ENCODE measurements around the gene ARHGAP31. TPM values are rescaled to one million over a fixed set of nuclear protein-coding genes. Genes with fewer than 3 reads are reported as not detected.
"Not testable (repeated sequence)": the region's sequence is repeated elsewhere in the genome, so short reads cannot be mapped to it uniquely, and the experiment has no call there.

The ARHGAP31 gene
- total and polyA plus RNA-seq, 5 donors, result 14.6 to 52.3 (median 45.1) TPM

DNA sequence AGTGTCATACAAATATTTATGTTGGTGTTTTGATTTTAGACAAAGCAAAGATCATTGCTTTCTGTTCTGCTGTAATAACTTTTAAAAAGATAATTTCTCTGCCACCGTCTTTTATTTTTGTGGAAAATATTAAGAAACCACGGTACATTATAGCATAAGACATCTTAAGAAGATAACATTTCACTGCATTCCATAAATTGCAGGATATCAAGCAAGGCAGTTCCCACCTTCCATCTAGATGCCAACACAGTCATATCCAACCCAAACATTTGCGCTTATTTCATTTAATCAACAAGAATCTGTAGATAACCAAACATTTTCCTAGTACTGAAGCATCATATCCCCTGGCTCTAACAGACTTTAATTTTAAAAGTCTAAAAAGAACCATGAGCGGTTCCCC, 25.1 kb downstream of the ARHGAP31 start:
- WGBS, result 85% methylated on average over 4 of the region's 4 CpGs
- ATAC-seq, result no peak

GRCh38 chr3:119320785-119321184, 26.6 kb downstream of the ARHGAP31 start:
- H3K27me3 ChIP-seq (ENCODE audit: control insufficient read depth, insufficient read depth); DNase-seq; intact Hi-C loops (cut with DNase I); ATAC-seq; H3K27ac ChIP-seq (ENCODE audit: low read length); H3K9me3 ChIP-seq (ENCODE audit: control insufficient read depth, low read length); H3K4me3 ChIP-seq (ENCODE audit: low read length); H3K4me1 ChIP-seq (ENCODE audit: control insufficient read depth, insufficient read depth, low read length): not testable (repeated sequence)
- WGBS, result 57% methylated on average over 5 of the region's 5 CpGs

More for the DNA sequence above, 25.1 kb downstream of the ARHGAP31 start:
- H3K27ac ChIP-seq (ENCODE audit: low read length), result no peak overlapping the region
- DNase-seq, result no peak
- intact Hi-C loops (cut with DNase I), result no loop called here
- H3K27me3 ChIP-seq (ENCODE audit: control insufficient read depth, insufficient read depth), result no peaks in the 10 kb centered on the region
- no peaks in the 10 kb centered on the region for H3K9me3 ChIP-seq (ENCODE audit: control insufficient read depth, low read length)
- peaks cover 14% of the 10 kb centered on the region for H3K4me1 ChIP-seq (ENCODE audit: control insufficient read depth, insufficient read depth, low read length)
- H3K4me3 ChIP-seq (ENCODE audit: low read length), result no peak overlapping the region

- 2% methylated on average over 26 of the region's 26 CpGs for whole genome bisulfite sequencing
- intact Hi-C loops (cut with DNase I), result no loop called here
- DNase-seq, result no peak
Measured at GRCh38 chr3:119322021-119322834, 28.0 kb downstream of the ARHGAP31 start.

DNA sequence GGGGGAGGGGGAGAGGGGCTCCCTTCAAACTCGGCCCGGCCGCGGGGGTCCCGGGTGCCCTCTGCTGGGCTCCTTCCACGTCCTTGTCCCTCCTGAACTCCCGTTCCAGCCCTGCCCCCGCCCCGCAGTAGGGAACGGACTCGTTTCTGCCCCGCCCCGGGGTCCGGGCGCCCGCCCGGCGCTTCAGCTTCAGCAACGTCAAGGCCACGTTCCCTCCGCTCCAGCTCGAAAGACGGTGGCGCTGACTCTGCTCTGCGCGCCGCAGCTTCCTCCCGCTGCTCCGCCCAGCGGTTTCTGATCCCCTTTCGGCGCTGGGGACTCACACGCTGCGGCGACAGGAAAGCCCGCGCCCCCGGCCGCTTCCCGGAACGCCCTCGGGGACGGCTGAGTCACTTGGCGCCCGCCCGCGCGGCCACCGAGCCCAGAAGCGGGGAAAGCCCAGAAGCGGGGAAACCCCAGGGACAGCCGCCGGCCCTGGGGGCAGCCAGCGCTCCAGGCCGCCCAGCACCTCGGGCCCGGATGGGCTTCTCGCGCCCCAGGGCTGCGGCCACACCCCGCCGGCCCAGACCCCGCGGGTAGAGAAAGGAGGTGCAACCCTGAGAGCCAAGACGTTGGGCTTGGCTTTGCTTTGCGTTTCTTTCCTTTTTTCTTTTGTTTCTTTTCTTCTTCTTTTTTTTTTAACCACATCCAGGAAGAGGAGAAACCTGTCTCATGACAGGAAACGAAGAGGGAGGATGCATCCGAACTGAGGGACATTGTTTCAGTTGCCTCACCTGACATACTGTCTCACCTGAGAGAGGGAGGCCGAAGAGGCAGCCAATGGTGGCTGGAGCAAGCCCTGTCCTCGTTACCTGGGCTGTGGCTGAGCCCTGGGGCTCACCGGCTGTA, 28.9 kb downstream of the ARHGAP31 start:
- H3K4me3 ChIP-seq (ENCODE audit: low read length), result peak overlapping the region; percentile 71
- H3K9me3 ChIP-seq (ENCODE audit: control insufficient read depth, low read length), result no peaks in the 10 kb centered on the region
- H3K4me1 ChIP-seq (ENCODE audit: control insufficient read depth, insufficient read depth, low read length), result peaks cover 7% of the 10 kb centered on the region
- peak overlapping the region; percentile 48 for H3K27ac ChIP-seq (ENCODE audit: low read length)
- DNase-seq (peak; percentile 93 to 96 (median 95)), ATAC-seq (peak; percentile 95 to 98)
- H3K27me3 ChIP-seq (ENCODE audit: control insufficient read depth, insufficient read depth), result no peaks in the 10 kb centered on the region
- intact Hi-C loops (cut with DNase I), result no loop called here
- 3% methylated on average over 71 of the region's 71 CpGs for WGBS

More at GRCh38 chr3:119322021-119322834, 28.0 kb downstream of the ARHGAP31 start:
- H3K4me1 ChIP-seq (ENCODE audit: control insufficient read depth, insufficient read depth, low read length), result peaks cover 7% of the 10 kb centered on the region
- H3K9me3 ChIP-seq (ENCODE audit: control insufficient read depth, low read length), result no peaks in the 10 kb centered on the region
- H3K4me3 ChIP-seq (ENCODE audit: low read length), result peak overlapping the region; percentile 71
- H3K27ac ChIP-seq (ENCODE audit: low read length), result peak overlapping the region; percentile 48
- H3K27me3 ChIP-seq (ENCODE audit: control insufficient read depth, insufficient read depth), result no peaks in the 10 kb centered on the region
- ATAC-seq, result peak; percentile 65 to 66

GRCh38 chr3:119323723-119324085, 29.5 kb downstream of the ARHGAP31 start:
- peak overlapping the region; percentile 48 for H3K27ac ChIP-seq (ENCODE audit: low read length)
- WGBS, result 60% methylated on average over 8 of the region's 8 CpGs

DNA sequence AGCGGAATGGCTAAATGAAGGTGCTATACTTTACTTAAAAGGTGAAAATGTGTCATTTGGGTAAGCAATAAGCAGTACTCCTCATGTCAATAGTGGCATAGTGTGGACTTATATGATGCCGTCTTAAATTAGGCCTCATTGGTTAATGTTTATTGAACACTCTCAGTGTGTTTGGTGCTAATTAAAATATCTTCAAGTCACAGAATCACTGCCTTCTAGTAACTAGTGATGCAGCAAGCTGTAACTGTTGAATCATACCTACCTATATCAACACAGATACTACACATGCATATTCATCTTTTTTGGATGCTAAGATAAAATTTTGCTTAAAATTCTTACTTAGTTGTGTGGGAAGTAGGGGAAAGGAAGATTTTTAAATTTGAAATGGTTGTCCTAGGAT, 30.7 kb downstream of the ARHGAP31 start:
- Histone ChIP-seq H3K27ac (ENCODE audit: low read length) (no peak overlapping the region), H3K4me1 (ENCODE audit: control insufficient read depth, insufficient read depth, low read length) (peaks cover 7% of the 10 kb centered on the region)

More at GRCh38 chr3:119323723-119324085, 29.5 kb downstream of the ARHGAP31 start:
- Histone ChIP-seq H3K27me3 (ENCODE audit: control insufficient read depth, insufficient read depth) (no peaks in the 10 kb centered on the region), H3K9me3 (ENCODE audit: control insufficient read depth, low read length) (no peaks in the 10 kb centered on the region), H3K4me3 (ENCODE audit: low read length) (peak overlapping the region; percentile 71), H3K4me1 (ENCODE audit: control insufficient read depth, insufficient read depth, low read length) (peaks cover 7% of the 10 kb centered on the region)
- no peak for DNase-seq
- no peak for ATAC-seq
- intact Hi-C loops (cut with DNase I), result no loop called here

DNA sequence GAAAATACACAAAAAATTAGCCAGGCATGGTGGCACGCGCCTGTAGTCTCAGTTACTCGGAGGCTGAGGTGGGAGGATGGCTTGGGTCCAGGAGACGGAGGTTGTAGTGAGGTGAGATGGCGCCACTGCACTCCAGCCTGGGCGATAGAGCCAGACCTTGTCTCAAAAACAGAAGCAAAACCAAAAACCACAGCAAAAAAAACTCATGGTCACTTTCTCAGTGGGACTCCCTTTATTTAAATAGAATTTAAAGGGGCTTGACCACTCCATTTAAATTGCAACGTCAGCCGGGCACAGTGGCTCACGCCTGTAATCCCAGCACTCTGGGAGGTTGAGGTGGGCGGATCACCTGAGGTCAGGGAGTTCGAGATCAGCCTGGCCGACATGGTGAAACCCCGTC, 32.8 kb downstream of the ARHGAP31 start:
- 86% methylated on average over 13 of the region's 13 CpGs for WGBS
- intact Hi-C loops (cut with DNase I), result no loop called here
- Histone ChIP-seq H3K9me3 (ENCODE audit: control insufficient read depth, low read length) (no peaks in the 10 kb centered on the region), H3K27me3 (ENCODE audit: control insufficient read depth, insufficient read depth) (no peaks in the 10 kb centered on the region), H3K4me1 (ENCODE audit: control insufficient read depth, insufficient read depth, low read length) (peaks cover 14% of the 10 kb centered on the region), H3K4me3 (ENCODE audit: low read length) (no peak overlapping the region), H3K27ac (ENCODE audit: low read length) (no peak overlapping the region)
- no peak for ATAC-seq
- DNase-seq, result no peak

More for the DNA sequence above, 30.7 kb downstream of the ARHGAP31 start:
- whole genome bisulfite sequencing, result 82% methylated on average over 2 of the region's 2 CpGs
- H3K4me3 ChIP-seq (ENCODE audit: low read length), result no peak overlapping the region
- H3K27me3 ChIP-seq (ENCODE audit: control insufficient read depth, insufficient read depth), result no peaks in the 10 kb centered on the region
- intact Hi-C loops (cut with DNase I), result no loop called here
- H3K9me3 ChIP-seq (ENCODE audit: control insufficient read depth, low read length), result no peaks in the 10 kb centered on the region
- no peak for ATAC-seq
- no peak for DNase-seq

GRCh38 chr3:119329551-119329950, 35.4 kb downstream of the ARHGAP31 start:
- peaks cover 12% of the 10 kb centered on the region for H3K4me1 ChIP-seq (ENCODE audit: control insufficient read depth, insufficient read depth, low read length)
- ATAC-seq (no peak), DNase-seq (no peak)
- no peaks in the 10 kb centered on the region for H3K27me3 ChIP-seq (ENCODE audit: control insufficient read depth, insufficient read depth)
- no peak overlapping the region for H3K4me3 ChIP-seq (ENCODE audit: low read length)
- no peak overlapping the region for H3K27ac ChIP-seq (ENCODE audit: low read length)
- WGBS, result 83% methylated on average over 7 of the region's 7 CpGs
- no peaks in the 10 kb centered on the region for H3K9me3 ChIP-seq (ENCODE audit: control insufficient read depth, low read length)
- intact Hi-C loops (cut with DNase I), result no loop called here

DNA sequence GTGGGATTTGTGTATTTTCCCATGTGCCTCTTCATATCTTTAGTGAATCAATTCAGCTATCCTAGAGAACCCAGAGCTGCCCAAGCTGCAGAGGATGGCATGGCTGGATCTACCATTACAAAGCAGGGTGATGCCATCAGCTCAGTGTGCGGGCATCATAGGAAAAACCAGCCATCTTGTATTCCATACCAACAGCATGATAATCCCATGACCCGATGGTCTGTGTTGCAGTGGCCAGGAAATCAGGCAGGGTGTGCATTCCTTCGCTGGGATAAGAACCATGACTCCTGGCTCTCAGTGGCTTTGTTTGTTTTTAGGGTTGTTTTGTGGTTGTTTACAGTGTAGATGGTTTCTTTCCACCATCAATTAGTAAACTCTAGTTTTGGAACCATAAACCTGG, 36.0 kb downstream of the ARHGAP31 start:
- intact Hi-C loops (cut with DNase I), result no loop called here
- H3K9me3 ChIP-seq (ENCODE audit: control insufficient read depth, low read length), result no peaks in the 10 kb centered on the region
- H3K4me3 ChIP-seq (ENCODE audit: low read length), result no peak overlapping the region
- no peaks in the 10 kb centered on the region for H3K27me3 ChIP-seq (ENCODE audit: control insufficient read depth, insufficient read depth)
- ATAC-seq (no peak), DNase-seq (no peak)
- WGBS, result 76% methylated on average over 3 of the region's 3 CpGs
- peak overlapping the region; percentile 30 for H3K27ac ChIP-seq (ENCODE audit: low read length)
- H3K4me1 ChIP-seq (ENCODE audit: control insufficient read depth, insufficient read depth, low read length), result peaks cover 12% of the 10 kb centered on the region

GRCh38 chr3:119330858-119331257, 36.7 kb downstream of the ARHGAP31 start:
- ATAC-seq (no peak), DNase-seq (no peak)
- Histone ChIP-seq H3K27ac (ENCODE audit: low read length) (no peak overlapping the region), H3K9me3 (ENCODE audit: control insufficient read depth, low read length) (no peaks in the 10 kb centered on the region), H3K4me3 (ENCODE audit: low read length) (no peak overlapping the region), H3K27me3 (ENCODE audit: control insufficient read depth, insufficient read depth) (no peaks in the 10 kb centered on the region), H3K4me1 (ENCODE audit: control insufficient read depth, insufficient read depth, low read length) (peaks cover 12% of the 10 kb centered on the region)
- WGBS, result 80% methylated on average over 4 of the region's 4 CpGs
- intact Hi-C loops (cut with DNase I), result no loop called here

DNA sequence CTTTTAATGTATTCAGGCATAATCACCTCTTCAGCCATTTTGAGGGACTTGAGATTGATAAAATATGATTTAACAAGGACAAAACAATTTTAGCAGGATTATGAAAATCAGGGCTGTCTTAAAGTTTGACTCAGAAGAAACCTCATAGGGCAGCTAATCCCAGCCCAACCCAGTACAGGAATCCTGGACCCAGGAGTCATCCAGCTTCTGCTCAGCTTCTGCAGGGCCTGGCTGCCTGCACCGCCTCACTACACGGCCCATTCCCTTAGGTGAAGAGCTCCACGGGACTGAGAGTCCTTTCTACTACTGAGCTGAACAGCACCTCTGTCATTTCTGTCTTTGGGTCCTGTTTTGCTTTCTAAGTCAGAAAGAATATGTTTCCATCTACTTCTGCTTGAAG, 37.5 kb downstream of the ARHGAP31 start:
- WGBS, result 63% methylated on average over 3 of the region's 3 CpGs
- ATAC-seq (peak; percentile 34 to 54), DNase-seq (no peak)
- H3K4me1 ChIP-seq (ENCODE audit: control insufficient read depth, insufficient read depth, low read length), result peaks cover 12% of the 10 kb centered on the region
- H3K4me3 ChIP-seq (ENCODE audit: low read length), result no peak overlapping the region
- no peak overlapping the region for H3K27ac ChIP-seq (ENCODE audit: low read length)
- intact Hi-C loops (cut with DNase I), result no loop called here
- H3K9me3 ChIP-seq (ENCODE audit: control insufficient read depth, low read length), result no peaks in the 10 kb centered on the region
- no peaks in the 10 kb centered on the region for H3K27me3 ChIP-seq (ENCODE audit: control insufficient read depth, insufficient read depth)

All from right cardiac atrium (tissue), 5 donors.